GM12874 (cell line): ENCODE results near the gene TMEM214.

Experiments
- CTCF ChIP-seq: IDR thresholded peaks from 2 replicates; pipeline ENCODE4 v1.5.1; 2011; ENCODE audit warnings: low read depth, mild to moderate bottlenecking, control low read depth, low read length, moderate library complexity; ENCODE audit not compliant: insufficient read depth

The TMEM214 gene

GRCh38 chr2:27051902-27052645 is 19.3 kb downstream of the TMEM214 start:
- TF ChIP-seq CTCF: no peak

GRCh38 chr2:27053321-27053720 is 20.6 kb downstream of the TMEM214 start:
- no peak for TF ChIP-seq CTCF

- no peak for TF ChIP-seq CTCF
Observed at GRCh38 chr2:27053776-27054175, 21.0 kb downstream of the TMEM214 start.

- TF ChIP-seq CTCF: no peak
Observed at GRCh38 chr2:27054721-27055120, 22.0 kb downstream of the TMEM214 start.

GRCh38 chr2:27057184-27057583 is 24.4 kb downstream of the TMEM214 start:
- TF ChIP-seq CTCF: no peak

GRCh38 chr2:27058210-27058609 is 25.4 kb downstream of the TMEM214 start:
- TF ChIP-seq CTCF: no peak

- no peak for TF ChIP-seq CTCF
Observed at GRCh38 chr2:27059141-27059820, 26.5 kb downstream of the TMEM214 start.
